Liver (tissue), 9 donors: Measurements from ENCODE around the gene CNIH3. TPM values are rescaled to one million over a fixed set of nuclear protein-coding genes. Genes with fewer than 3 reads are reported as not detected.

ENCODE experiments used
- DNase-seq: peaks from one replicate; pipeline ENCODE4 v3.0.0-alpha.2; 2017; ENCODE audit warnings: low spot score
- H3K27ac ChIP-seq, 2 donors: one replicate each; pipeline ENCODE4 v1.7.0; 2013; ENCODE audit warnings: inconsistent platforms in 2 of 2, low read length in 2 of 2, control low read depth in 1 of 2, low read depth in 1 of 2, mild to moderate bottlenecking in 1 of 2
- H3K27me3 ChIP-seq, 4 donors: one replicate each; pipeline versions ENCODE4 v1.6.1 to v1.7.0; 2013; ENCODE audit warnings: low read length in 3 of 4, inconsistent platforms in 1 of 4, mild to moderate bottlenecking in 1 of 4, moderate library complexity in 1 of 4; ENCODE audit not compliant: control insufficient read depth in 4 of 4, insufficient read depth in 4 of 4
- H3K36me3 ChIP-seq, 4 donors: one replicate each; pipeline versions ENCODE4 v1.6.1 to v1.7.0; 2013; ENCODE audit warnings: low read length in 3 of 4, mild to moderate bottlenecking in 3 of 4, low read depth in 1 of 4, moderate library complexity in 1 of 4; ENCODE audit not compliant: control insufficient read depth in 4 of 4, insufficient read depth in 3 of 4
- H3K4me1 ChIP-seq, 4 donors: one replicate each; pipeline versions ENCODE4 v1.6.1 to v1.7.0; 2013; ENCODE audit warnings: low read length in 3 of 4, mild to moderate bottlenecking in 3 of 4, moderate library complexity in 1 of 4; ENCODE audit not compliant: control insufficient read depth in 4 of 4, insufficient read depth in 4 of 4
- H3K4me3 ChIP-seq, 3 donors: one replicate each; pipeline versions ENCODE4 v1.6.1 to v1.7.0; 2013; ENCODE audit warnings: low read length in 3 of 3, control low read depth in 1 of 3, low read depth in 1 of 3, mild to moderate bottlenecking in 1 of 3
- H3K9ac ChIP-seq, 2 donors: one replicate each; pipeline ENCODE4 v1.7.0; 2013; ENCODE audit warnings: low read length in 2 of 2, mild to moderate bottlenecking in 2 of 2, moderate library complexity in 2 of 2, control low read depth in 1 of 2, low read depth in 1 of 2
- H3K9me3 ChIP-seq, 4 donors: one replicate each; pipeline versions ENCODE4 v1.6.1 to v1.7.0; 2013; ENCODE audit warnings: low read length in 3 of 4; ENCODE audit not compliant: control insufficient read depth in 4 of 4
- EGR1 ChIP-seq, 2 donors: IDR thresholded peaks; 2 replicates each; pipeline ENCODE4 v1.6.1; 2016 to 2018; ENCODE audit warnings: antibody characterized with exemption in 2 of 2, low read depth in 2 of 2
- FOXA1 ChIP-seq: IDR thresholded peaks from 2 replicates; pipeline ENCODE4 v1.6.1; 2016; ENCODE audit warnings: antibody characterized with exemption
- FOXA2 ChIP-seq: IDR thresholded peaks from 2 replicates; pipeline ENCODE4 v1.6.1; 2016; ENCODE audit warnings: antibody characterized with exemption
- GABPA ChIP-seq, 2 donors: IDR thresholded peaks in 1 of 2; conservative IDR thresholded peaks in 1 of 2; 2 replicates each; pipeline ENCODE4 v1.6.1; 2016; ENCODE audit warnings: antibody characterized with exemption in 2 of 2, mild to moderate bottlenecking in 1 of 2, moderate library complexity in 1 of 2
- HNF4A ChIP-seq, 2 donors: conservative IDR thresholded peaks; 2 replicates each; pipeline ENCODE4 v1.6.1; 2016; ENCODE audit warnings: antibody characterized with exemption in 2 of 2, mild to moderate bottlenecking in 2 of 2
- HNF4G ChIP-seq: IDR thresholded peaks from 2 replicates; pipeline ENCODE4 v1.6.1; 2016; ENCODE audit warnings: antibody characterized with exemption
- JUND ChIP-seq, 2 donors: IDR thresholded peaks; 2 replicates each; pipeline ENCODE4 v1.6.1; 2016; ENCODE audit warnings: antibody characterized with exemption in 2 of 2
- NR2F2 ChIP-seq: IDR thresholded peaks from 2 replicates; pipeline ENCODE4 v1.6.1; 2016; ENCODE audit warnings: antibody characterized with exemption
- RAD21 ChIP-seq, 2 donors: IDR thresholded peaks; 2 replicates each; pipeline ENCODE4 v1.6.1; 2016; ENCODE audit warnings: antibody characterized with exemption in 2 of 2, mild to moderate bottlenecking in 2 of 2
- RXRA ChIP-seq, 2 donors: IDR thresholded peaks; 2 replicates each; pipeline ENCODE4 v1.6.1; 2017 to 2018; ENCODE audit warnings: antibody characterized with exemption in 2 of 2, mild to moderate bottlenecking in 1 of 2
- SP1 ChIP-seq: IDR thresholded peaks from 2 replicates; pipeline ENCODE4 v1.6.1; 2018; ENCODE audit warnings: antibody characterized with exemption, mild to moderate bottlenecking
- TAF1 ChIP-seq: conservative IDR thresholded peaks from 2 replicates; pipeline ENCODE4 v1.6.1; 2016; ENCODE audit warnings: antibody characterized with exemption, mild to moderate bottlenecking
- YY1 ChIP-seq: IDR thresholded peaks from 2 replicates; pipeline ENCODE4 v1.6.1; 2016; ENCODE audit warnings: antibody characterized with exemption, mild to moderate bottlenecking
- WGBS: extraction: QIAGEN DNeasy Blood & Tissue Kit; methylation state at CpG from one replicate; pipeline ENCODE4 v1.1.7; 2013; 5-methylcytosine and 5-hydroxymethylcytosine counted together
- polyA plus RNA-seq, 2 donors: library from polyadenylated mRNA; stranded (reverse) in 1 of 2; unstranded in 1 of 2; fragments of 200-250 nt in 1 of 2; fragments of >200 nt in 1 of 2; fragmentation: Nextera tagmentation in 1 of 2; extraction: Ambion mirVana in 1 of 2; gene quantifications; one replicate each; pipeline versions ENCODE4 v1.2.1 to v1.2.3, GENCODE V29; 2013 to 2015
- total RNA-seq, 2 donors: library from RNA; depleted of rRNA; stranded (reverse); fragments of >200 nt; gene quantifications; one replicate each; pipeline ENCODE4 v1.2.3, GENCODE V29; 2014
- TF ChIP-seq, protein P1 (sequence below): IDR thresholded peaks from 2 replicates; pipeline ENCODE4 v1.6.1; 2016; ENCODE audit warnings: antibody characterized with exemption
- TF ChIP-seq, protein P2 (sequence below): IDR thresholded peaks from 2 replicates; pipeline ENCODE4 v1.6.1; 2016; ENCODE audit warnings: antibody characterized with exemption, mild to moderate bottlenecking
- TF ChIP-seq, protein P3 (sequence below): IDR thresholded peaks from 2 replicates; pipeline ENCODE4 v1.6.1; 2016; ENCODE audit warnings: antibody characterized with exemption
- TF ChIP-seq, protein P4 (sequence below): fragments of 150-350 bp; IDR thresholded peaks from 2 replicates; pipeline ENCODE4 v1.5.1; 2017; ENCODE audit warnings: improper control_type of control experiment, low read depth, low read length; ENCODE audit not compliant: missing input control
- TF ChIP-seq, protein P5 (sequence below): IDR thresholded peaks from 2 replicates; pipeline ENCODE4 v1.6.1; 2016; ENCODE audit warnings: antibody characterized with exemption
- donor health status: healthy.
- donor health status: healthy.
- donor health status: healthy.
- donor health status: healthy.
- donor health status: healthy.

CNIH3 gene
- total and polyA plus RNA-seq, 4 donors, result 0.39 to 1.0 (median 0.93) TPM

DNA sequence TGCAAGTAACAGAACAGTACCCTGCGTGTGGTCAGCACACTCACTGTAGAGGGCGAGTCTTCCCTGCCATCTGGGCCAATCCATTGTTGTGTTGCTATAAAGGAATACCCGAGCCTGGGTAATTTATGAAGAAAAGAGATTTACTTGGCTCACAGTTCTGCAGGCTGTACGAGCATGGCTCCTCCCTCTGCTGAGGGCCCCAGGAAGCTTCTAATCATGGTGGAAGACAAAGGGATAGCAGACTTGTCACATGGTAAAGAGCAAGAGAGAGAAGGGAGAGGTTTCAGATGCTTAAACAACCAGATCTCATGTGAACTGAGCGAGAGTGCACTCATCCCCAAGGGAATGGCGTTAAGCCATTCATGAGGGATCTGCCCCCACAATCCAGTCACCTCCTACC lies 126.2 kb downstream of the CNIH3 start:
- no peak overlapping the region for H3K27ac ChIP-seq
- DNase-seq, result no peak
- 92% methylated on average over 6 of the region's 6 CpGs for WGBS

More for the DNA sequence above, 126.2 kb downstream of the CNIH3 start:
- TF ChIP-seq SP1 (no peak), EGR1 (IDR thresholded peaks at IDR 0.05; ENCODE audit: low read depth in 2 of 2) (no peak), GABPA (IDR thresholded peaks at IDR 0.05 in 1 of 2, conservative IDR thresholded peaks at IDR 0.05 in 1 of 2) (no peak), FOXA1 (no peak), HNF4G (no peak), TAF1 (no peak), FOXA2 (no peak), RAD21 (IDR thresholded peaks at IDR 0.05) (no peak), RXRA (IDR thresholded peaks at IDR 0.05) (no peak), JUND (IDR thresholded peaks at IDR 0.05) (no peak), NR2F2 (no peak), HNF4A (conservative IDR thresholded peaks at IDR 0.05) (no peak), YY1 (no peak)
- TF ChIP-seq, protein P1, sequence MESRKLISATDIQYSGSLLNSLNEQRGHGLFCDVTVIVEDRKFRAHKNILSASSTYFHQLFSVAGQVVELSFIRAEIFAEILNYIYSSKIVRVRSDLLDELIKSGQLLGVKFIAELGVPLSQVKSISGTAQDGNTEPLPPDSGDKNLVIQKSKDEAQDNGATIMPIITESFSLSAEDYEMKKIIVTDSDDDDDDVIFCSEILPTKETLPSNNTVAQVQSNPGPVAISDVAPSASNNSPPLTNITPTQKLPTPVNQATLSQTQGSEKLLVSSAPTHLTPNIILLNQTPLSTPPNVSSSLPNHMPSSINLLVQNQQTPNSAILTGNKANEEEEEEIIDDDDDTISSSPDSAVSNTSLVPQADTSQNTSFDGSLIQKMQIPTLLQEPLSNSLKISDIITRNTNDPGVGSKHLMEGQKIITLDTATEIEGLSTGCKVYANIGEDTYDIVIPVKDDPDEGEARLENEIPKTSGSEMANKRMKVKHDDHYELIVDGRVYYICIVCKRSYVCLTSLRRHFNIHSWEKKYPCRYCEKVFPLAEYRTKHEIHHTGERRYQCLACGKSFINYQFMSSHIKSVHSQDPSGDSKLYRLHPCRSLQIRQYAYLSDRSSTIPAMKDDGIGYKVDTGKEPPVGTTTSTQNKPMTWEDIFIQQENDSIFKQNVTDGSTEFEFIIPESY, result no peak
- TF ChIP-seq, protein P2, sequence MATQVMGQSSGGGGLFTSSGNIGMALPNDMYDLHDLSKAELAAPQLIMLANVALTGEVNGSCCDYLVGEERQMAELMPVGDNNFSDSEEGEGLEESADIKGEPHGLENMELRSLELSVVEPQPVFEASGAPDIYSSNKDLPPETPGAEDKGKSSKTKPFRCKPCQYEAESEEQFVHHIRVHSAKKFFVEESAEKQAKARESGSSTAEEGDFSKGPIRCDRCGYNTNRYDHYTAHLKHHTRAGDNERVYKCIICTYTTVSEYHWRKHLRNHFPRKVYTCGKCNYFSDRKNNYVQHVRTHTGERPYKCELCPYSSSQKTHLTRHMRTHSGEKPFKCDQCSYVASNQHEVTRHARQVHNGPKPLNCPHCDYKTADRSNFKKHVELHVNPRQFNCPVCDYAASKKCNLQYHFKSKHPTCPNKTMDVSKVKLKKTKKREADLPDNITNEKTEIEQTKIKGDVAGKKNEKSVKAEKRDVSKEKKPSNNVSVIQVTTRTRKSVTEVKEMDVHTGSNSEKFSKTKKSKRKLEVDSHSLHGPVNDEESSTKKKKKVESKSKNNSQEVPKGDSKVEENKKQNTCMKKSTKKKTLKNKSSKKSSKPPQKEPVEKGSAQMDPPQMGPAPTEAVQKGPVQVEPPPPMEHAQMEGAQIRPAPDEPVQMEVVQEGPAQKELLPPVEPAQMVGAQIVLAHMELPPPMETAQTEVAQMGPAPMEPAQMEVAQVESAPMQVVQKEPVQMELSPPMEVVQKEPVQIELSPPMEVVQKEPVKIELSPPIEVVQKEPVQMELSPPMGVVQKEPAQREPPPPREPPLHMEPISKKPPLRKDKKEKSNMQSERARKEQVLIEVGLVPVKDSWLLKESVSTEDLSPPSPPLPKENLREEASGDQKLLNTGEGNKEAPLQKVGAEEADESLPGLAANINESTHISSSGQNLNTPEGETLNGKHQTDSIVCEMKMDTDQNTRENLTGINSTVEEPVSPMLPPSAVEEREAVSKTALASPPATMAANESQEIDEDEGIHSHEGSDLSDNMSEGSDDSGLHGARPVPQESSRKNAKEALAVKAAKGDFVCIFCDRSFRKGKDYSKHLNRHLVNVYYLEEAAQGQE, result no peak
- TF ChIP-seq, protein P3, sequence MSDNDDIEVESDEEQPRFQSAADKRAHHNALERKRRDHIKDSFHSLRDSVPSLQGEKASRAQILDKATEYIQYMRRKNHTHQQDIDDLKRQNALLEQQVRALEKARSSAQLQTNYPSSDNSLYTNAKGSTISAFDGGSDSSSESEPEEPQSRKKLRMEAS, result no peak
- TF ChIP-seq, protein P4, sequence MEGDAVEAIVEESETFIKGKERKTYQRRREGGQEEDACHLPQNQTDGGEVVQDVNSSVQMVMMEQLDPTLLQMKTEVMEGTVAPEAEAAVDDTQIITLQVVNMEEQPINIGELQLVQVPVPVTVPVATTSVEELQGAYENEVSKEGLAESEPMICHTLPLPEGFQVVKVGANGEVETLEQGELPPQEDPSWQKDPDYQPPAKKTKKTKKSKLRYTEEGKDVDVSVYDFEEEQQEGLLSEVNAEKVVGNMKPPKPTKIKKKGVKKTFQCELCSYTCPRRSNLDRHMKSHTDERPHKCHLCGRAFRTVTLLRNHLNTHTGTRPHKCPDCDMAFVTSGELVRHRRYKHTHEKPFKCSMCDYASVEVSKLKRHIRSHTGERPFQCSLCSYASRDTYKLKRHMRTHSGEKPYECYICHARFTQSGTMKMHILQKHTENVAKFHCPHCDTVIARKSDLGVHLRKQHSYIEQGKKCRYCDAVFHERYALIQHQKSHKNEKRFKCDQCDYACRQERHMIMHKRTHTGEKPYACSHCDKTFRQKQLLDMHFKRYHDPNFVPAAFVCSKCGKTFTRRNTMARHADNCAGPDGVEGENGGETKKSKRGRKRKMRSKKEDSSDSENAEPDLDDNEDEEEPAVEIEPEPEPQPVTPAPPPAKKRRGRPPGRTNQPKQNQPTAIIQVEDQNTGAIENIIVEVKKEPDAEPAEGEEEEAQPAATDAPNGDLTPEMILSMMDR, result no peak
- TF ChIP-seq, protein P5, sequence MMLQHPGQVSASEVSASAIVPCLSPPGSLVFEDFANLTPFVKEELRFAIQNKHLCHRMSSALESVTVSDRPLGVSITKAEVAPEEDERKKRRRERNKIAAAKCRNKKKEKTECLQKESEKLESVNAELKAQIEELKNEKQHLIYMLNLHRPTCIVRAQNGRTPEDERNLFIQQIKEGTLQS, result no peak
- H3K27me3 ChIP-seq, result no peaks in the 10 kb centered on the region
- no peaks in the 10 kb centered on the region for H3K4me1 ChIP-seq
- no peak overlapping the region for H3K9ac ChIP-seq
- no peaks in the 10 kb centered on the region for H3K9me3 ChIP-seq
- no peaks in the 10 kb centered on the region for H3K36me3 ChIP-seq
- no peak overlapping the region for H3K4me3 ChIP-seq
